DOHH2 (cell line): Measurements from ENCODE around the gene DEFB108B.
"Not testable (repeated sequence)": the region's sequence is repeated elsewhere in the genome, so short reads cannot be mapped to it uniquely, and the experiment has no call there.

Experiments
- H3F3A ChIP-seq: fragments of 200-600 bp; sonication (generic), shearing (Covaris generic); 2 replicates; pipeline ENCODE4 v1.6.0; 2016; ENCODE audit warnings: antibody characterized with exemption, mild to moderate bottlenecking; ENCODE audit not compliant: control insufficient read depth, insufficient read depth
- H3K27ac ChIP-seq: fragments of 200-600 bp; sonication (generic); 2 replicates; pipeline ENCODE4 v1.5.1; 2014; ENCODE audit warnings: low read depth, mild to moderate bottlenecking, low read length, moderate library complexity
- H3K27me3 ChIP-seq: fragments of 200-600 bp; sonication (generic); 2 replicates; pipeline ENCODE4 v1.6.1; 2014; ENCODE audit warnings: mild to moderate bottlenecking, low read length, mixed read lengths; ENCODE audit not compliant: control insufficient read depth
- H3K36me3 ChIP-seq: fragments of 200-600 bp; sonication (generic); 2 replicates; pipeline ENCODE4 v1.6.1; 2014; ENCODE audit warnings: mild to moderate bottlenecking, low read length, moderate library complexity, mixed read lengths; ENCODE audit not compliant: control insufficient read depth
- H3K4me1 ChIP-seq: fragments of 200-600 bp; sonication (generic); 2 replicates; pipeline ENCODE4 v1.6.1; 2014; ENCODE audit warnings: mild to moderate bottlenecking, low read length, mixed read lengths; ENCODE audit not compliant: control insufficient read depth
- H3K4me2 ChIP-seq: fragments of 200-600 bp; sonication (generic); 2 replicates; pipeline ENCODE4 v1.6.0; 2014; ENCODE audit warnings: mild to moderate bottlenecking, low read length, moderate library complexity
- H3K4me3 ChIP-seq: fragments of 200-600 bp; sonication (generic); 2 replicates; pipeline ENCODE4 v1.5.1; 2014; ENCODE audit warnings: mild to moderate bottlenecking, low read length, mixed read lengths
- H3K79me2 ChIP-seq: fragments of 200-600 bp; sonication (generic); 2 replicates; pipeline ENCODE4 v1.6.1; 2014; ENCODE audit warnings: mild to moderate bottlenecking, low read length, mixed read lengths; ENCODE audit not compliant: control insufficient read depth
- H3K9me2 ChIP-seq: fragments of 200-600 bp; sonication (generic); replicated peaks from 2 replicates; pipeline ENCODE4 v1.6.1; 2014; ENCODE audit warnings: mild to moderate bottlenecking, low read length, mixed read lengths; ENCODE audit not compliant: control insufficient read depth
- H3K9me3 ChIP-seq: fragments of 200-600 bp; sonication (generic); 2 replicates; pipeline ENCODE4 v1.6.1; 2014; ENCODE audit warnings: antibody characterized with exemption, low read length, mixed read lengths; ENCODE audit not compliant: control insufficient read depth, insufficient read depth
- H4K20me1 ChIP-seq: fragments of 200-600 bp; sonication (generic); 2 replicates; pipeline ENCODE4 v1.6.0; 2014; ENCODE audit warnings: low read depth, mild to moderate bottlenecking, antibody characterized with exemption, low read length, moderate library complexity; ENCODE audit not compliant: control insufficient read depth, insufficient read depth
- CTCF ChIP-seq: fragments of 200-600 bp; sonication (generic); IDR thresholded peaks from one replicate; pipeline ENCODE4 v1.5.1; 2014; ENCODE audit warnings: antibody characterized with exemption, mild to moderate bottlenecking, low read depth, low read length; ENCODE audit not compliant: poor library complexity, severe bottlenecking

The DEFB108B gene

GRCh38 chr11:71792621-71793235 is 40.3 kb upstream of the DEFB108B start:
- H3K79me2 ChIP-seq, H3F3A ChIP-seq, H3K27ac ChIP-seq, H3K36me3 ChIP-seq, H3K9me3 ChIP-seq, H3K4me2 ChIP-seq, H3K27me3 ChIP-seq, H4K20me1 ChIP-seq, H3K4me3 ChIP-seq, H3K9me2 ChIP-seq: not testable (repeated sequence)
- peaks cover 28% of the 10 kb centered on the region for H3K4me1 ChIP-seq
- TF ChIP-seq CTCF, result peak; percentile 59

DNA sequence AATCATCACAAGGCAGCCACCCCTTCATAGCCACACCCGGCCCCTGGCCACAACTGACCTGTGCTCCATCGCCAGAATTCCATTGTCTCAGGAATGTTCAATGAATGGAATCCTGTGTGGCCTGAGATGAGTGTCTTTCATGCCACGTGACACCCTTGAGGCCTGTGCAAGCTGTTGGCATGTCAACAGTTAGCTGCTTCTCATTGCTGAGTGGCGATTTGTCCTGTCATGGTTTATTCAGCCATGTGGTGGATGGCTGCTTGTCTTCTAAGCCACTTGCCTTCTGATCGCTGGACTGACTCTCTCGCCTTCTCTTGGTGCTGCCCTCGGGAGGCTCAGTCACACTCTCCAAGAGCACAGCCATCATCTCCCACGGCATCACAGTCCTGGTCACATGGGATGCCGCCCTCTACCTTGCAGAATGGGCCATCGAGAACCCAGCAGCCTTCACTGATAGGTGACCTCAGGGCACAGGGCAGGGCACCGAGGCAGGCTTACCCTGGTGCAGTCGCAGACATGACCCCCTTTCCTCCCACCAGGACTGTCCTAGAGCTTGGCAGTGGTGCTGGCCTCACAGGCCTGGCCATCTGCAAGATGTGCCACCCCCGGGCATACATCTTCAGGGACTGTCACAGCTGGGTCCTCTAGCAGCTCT is 38.5 kb upstream of the DEFB108B start:
- H3K4me3 ChIP-seq, H3K27me3 ChIP-seq, H3K9me2 ChIP-seq, H3F3A ChIP-seq, H3K4me2 ChIP-seq, H4K20me1 ChIP-seq, H3K79me2 ChIP-seq, H3K27ac ChIP-seq, H3K36me3 ChIP-seq, H3K9me3 ChIP-seq: not testable (repeated sequence)
- H3K4me1 ChIP-seq, result peaks cover 17% of the 10 kb centered on the region

GRCh38 chr11:71795236-71795635 is 37.8 kb upstream of the DEFB108B start:
- H3K79me2 ChIP-seq, H3K4me3 ChIP-seq, H3K36me3 ChIP-seq, H3K27ac ChIP-seq, H3K4me2 ChIP-seq, H3K9me2 ChIP-seq, H3K9me3 ChIP-seq, H3K27me3 ChIP-seq, H3F3A ChIP-seq, H4K20me1 ChIP-seq: not testable (repeated sequence)
- peaks cover 24% of the 10 kb centered on the region for H3K4me1 ChIP-seq

- H3K4me2 ChIP-seq, H3K79me2 ChIP-seq, H3F3A ChIP-seq, H3K9me2 ChIP-seq, H4K20me1 ChIP-seq, H3K27ac ChIP-seq, H3K36me3 ChIP-seq, H3K4me3 ChIP-seq, H3K27me3 ChIP-seq, H3K9me3 ChIP-seq: not testable (repeated sequence)
- H3K4me1 ChIP-seq, result peaks cover 30% of the 10 kb centered on the region
Measured at GRCh38 chr11:71796016-71796415, 37.0 kb upstream of the DEFB108B start.

DNA sequence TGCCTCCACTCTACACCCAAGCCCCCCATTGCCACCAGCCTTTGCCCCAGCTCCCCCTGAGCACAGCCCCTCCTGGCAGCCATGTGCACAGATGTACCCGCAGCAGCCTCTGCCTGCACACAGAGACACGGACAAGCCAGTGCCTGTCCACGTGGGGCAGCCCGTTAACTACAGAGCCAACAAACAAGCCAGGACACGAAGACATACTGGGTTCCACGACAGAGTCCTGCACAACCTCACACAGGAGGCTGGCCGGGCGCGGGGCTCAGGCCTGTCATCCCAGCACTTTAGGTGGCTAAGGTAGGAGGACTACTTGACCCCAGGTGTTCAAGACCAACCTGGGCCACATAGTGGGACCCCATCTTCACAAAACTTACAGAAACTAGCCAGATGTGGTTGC is 36.2 kb upstream of the DEFB108B start:
- H3K27ac ChIP-seq, result not testable (repeated sequence)

GRCh38 chr11:71799556-71800128 is 33.4 kb upstream of the DEFB108B start:
- not testable (repeated sequence) for H4K20me1 ChIP-seq, H3K9me3 ChIP-seq, H3K9me2 ChIP-seq, H3F3A ChIP-seq, H3K79me2 ChIP-seq, H3K4me3 ChIP-seq, H3K27me3 ChIP-seq, H3K36me3 ChIP-seq, H3K27ac ChIP-seq
- Histone ChIP-seq H3K4me2 (peak overlapping the region; percentile 36; the same call in 1 of the 2 replicates), H3K4me1 (peaks cover 30% of the 10 kb centered on the region)

More for the DNA sequence above, 36.2 kb upstream of the DEFB108B start:
- peaks cover 30% of the 10 kb centered on the region for H3K4me1 ChIP-seq
- not testable (repeated sequence) for H3K9me3 ChIP-seq, H3K4me3 ChIP-seq, H3K36me3 ChIP-seq, H3K27me3 ChIP-seq, H3F3A ChIP-seq, H3K9me2 ChIP-seq, H3K4me2 ChIP-seq, H4K20me1 ChIP-seq, H3K79me2 ChIP-seq
